ENCODE measurements around the gene LUM.

Gene LUM

DNA sequence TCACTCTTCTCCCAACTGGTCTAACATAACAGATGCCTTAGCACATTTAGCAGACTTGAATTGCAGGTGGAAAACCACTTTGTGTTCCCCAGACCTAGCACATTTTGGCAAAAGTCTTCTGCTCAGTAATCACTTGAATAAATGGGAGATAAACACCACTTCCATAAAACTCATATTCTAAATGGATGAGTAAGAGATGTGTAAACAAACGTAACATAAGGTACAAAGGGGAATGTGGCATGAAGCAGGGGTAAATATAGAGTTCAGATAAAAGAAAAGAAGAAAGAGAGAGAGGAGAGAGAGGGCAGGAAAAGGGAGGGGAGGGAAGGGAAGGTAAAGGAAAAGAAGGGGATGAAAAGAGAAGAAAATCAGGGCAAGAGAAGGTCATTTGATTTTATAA lies 36.4 kb downstream of the LUM start:
- no peak for DNase-seq (ENCODE audit: extremely low read depth in 1 of 2, low read depth in 1 of 2)

DNA sequence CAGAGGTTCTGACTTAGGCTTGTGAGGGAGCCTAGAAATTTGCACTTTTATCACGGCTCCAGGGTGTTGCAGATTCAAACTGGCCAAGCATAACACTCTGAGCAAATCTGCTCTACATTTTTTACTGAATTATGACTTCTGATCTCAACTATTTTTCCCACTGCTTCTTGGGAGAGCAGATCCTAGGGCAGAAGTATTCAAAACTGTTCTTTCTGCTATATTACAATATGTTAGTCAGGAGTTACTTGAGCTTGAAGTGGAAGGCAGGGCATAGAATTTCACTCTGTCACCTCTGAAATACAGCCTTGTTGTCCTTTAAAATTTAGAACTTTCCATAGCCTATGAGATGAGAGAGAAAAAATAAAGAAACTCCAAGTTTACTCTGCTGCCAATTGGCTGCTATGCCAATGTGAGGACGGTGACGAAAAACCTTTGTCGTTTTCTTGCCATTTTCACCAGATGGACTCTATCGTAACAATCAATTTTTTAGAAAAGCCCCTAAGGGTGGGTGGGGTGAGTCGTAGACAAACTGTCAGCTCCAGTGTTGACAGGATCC lies 37.1 kb downstream of the LUM start:
- no peak for DNase-seq (ENCODE audit: extremely low read depth in 1 of 2, low read depth in 1 of 2)

DNA sequence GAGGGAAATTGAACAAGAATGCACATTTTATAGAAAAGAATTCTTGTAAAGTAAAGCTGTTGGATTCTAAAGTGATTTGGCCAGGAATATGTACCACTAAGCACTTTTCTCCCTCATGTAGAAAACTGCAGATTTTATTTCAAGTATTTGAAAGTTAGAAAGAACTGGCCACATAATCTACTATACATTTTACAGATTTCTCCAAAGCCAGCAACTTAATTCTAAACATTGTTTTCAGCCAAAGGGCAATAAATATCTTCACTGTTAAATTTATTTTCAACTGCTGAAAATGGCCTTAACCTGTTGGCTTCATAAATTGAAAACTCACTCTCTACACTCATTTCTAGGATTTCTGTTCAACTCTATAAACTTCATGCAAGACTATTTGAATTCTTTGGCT lies 37.9 kb downstream of the LUM start:
- DNase-seq (ENCODE audit: extremely low read depth in 1 of 2, low read depth in 1 of 2), result no peak

DNA sequence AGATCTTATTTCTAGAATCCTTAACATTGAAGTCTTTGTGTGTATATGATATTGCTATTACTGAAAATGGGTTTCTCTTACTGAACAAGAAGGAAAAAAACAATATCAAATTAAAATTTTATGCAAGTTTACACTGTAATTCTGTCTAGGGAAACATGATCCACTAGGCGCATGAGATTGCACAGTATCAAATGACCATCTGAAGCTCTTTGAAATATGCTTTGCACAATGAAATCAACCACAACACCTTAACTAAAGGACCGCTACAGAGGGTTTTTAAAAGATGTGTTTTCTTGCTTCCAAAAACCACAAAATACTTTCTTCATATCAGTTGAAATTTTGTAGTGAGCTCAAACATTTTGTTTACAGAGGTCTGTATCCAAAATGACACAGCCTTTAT lies 38.4 kb downstream of the LUM start:
- no peak for DNase-seq (ENCODE audit: extremely low read depth in 1 of 2, low read depth in 1 of 2)

DNA sequence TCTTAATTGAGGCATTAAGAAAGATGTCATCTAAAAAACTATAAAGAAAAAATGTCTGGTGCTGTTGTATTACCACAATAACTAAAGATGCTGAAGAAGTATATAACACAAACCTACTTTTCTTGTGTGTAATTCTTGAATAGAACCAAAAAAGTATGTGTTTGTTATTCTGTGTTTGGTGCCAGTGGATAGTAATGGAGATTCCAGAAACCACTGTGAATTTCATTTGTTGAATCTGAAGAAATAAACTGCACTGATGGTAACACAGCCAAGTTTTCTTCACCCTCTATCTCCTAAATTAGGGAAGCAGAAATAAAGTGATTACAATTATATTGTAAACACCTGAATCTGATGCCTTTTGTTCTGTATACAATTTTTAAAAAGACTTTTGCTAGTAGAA lies 40.4 kb downstream of the LUM start:
- no peak for DNase-seq (ENCODE audit: extremely low read depth in 1 of 2, low read depth in 1 of 2)

DNA sequence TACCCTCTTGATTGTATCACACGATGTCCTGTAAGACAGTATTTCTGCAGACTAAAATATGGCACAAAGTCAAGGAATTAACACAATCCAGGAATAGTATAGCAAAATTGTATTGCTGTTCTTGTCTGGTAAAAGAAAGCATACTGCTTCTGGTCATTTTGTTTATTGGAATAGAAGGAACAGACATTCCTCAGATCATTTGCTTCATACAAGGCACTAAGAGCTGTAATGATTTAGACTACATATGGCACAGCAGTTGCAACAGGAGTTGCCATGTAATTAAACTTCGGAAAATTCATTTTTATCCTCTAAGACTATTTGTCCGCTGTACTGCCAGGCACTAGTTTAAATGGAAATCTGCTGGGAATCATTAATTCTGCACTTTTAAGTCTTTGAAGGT lies 45.9 kb downstream of the LUM start:
- DNase-seq (ENCODE audit: extremely low read depth in 1 of 2, low read depth in 1 of 2), result no peak

DNA sequence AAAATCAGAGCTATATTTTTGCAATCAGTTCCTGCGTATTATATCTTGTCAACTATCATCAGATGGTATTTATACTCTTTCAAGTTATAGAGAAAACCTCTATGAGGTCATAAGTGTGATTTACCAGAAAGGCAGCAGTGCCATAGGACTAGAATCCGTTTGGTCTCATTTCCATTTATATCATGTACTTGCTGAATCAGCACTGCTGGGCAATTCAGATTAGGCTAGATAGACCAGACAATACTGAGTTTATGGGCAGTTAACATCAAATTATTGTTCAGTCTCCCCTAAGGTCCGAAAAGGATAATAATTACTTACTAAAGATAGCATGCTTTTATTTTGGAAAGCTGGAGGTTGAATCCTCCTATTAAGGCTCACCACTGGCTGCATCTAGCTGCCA lies 46.7 kb downstream of the LUM start:
- no peak for DNase-seq (ENCODE audit: extremely low read depth in 1 of 2, low read depth in 1 of 2)

DNA sequence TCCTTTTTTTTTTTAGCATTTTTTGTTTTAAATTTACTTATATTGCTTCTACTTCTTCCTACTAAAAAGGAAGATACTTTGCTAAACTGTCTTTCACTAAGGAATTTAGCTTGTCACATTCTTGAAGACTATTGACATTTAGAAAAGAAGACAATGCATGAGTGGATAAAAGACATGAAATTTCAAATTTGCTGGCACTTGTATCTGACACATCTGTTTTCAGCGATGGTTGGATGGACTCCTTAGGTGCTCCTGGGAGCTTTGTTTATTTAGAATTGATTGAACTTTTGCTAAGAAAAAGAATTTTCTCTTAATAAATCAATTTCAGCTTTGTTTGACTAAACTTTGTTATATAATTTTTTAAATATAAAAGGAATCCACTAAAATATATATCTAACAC lies 50.2 kb downstream of the LUM start:
- DNase-seq (ENCODE audit: extremely low read depth in 1 of 2, low read depth in 1 of 2), result no peak

DNA sequence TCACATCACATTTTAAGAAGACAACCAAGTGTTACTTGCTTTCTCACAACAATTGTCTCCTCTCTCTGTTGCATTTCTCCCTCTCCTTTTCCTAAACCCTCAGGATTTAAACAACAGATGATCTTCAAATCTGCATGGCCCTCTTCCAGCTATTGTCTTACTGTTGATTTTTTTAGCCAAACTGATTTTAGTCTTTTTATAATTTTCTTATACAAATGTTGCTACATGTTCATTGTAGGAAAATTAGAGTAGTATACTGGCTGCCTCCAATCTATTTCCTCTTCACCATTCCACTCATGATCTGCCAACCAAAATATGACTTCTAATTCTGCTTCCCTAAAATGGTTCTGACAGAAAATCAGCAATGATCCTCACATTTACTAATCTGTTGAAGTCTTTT lies 52.1 kb downstream of the LUM start:
- DNase-seq (ENCODE audit: extremely low read depth in 1 of 2, low read depth in 1 of 2), result no peak

DNA sequence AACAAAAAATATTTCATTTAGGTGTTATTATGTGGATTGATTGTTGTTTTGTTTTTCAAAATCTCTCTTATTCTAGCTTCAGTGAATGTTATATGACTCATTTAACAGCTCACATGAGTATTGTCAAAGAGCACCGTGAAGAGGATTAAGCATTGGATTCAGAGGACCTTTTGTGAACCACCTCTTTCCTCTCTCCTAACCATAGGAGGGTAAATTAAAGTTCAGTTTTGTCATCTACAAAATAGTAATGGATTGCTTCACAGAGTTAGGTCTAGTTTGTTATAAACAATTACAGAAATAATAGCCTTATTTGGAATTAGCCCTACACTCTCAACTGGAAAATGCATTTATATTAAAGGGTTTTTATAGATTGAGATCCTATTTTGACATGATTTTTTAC lies 52.5 kb downstream of the LUM start:
- DNase-seq (ENCODE audit: extremely low read depth in 1 of 2, low read depth in 1 of 2), result no peak

DNA sequence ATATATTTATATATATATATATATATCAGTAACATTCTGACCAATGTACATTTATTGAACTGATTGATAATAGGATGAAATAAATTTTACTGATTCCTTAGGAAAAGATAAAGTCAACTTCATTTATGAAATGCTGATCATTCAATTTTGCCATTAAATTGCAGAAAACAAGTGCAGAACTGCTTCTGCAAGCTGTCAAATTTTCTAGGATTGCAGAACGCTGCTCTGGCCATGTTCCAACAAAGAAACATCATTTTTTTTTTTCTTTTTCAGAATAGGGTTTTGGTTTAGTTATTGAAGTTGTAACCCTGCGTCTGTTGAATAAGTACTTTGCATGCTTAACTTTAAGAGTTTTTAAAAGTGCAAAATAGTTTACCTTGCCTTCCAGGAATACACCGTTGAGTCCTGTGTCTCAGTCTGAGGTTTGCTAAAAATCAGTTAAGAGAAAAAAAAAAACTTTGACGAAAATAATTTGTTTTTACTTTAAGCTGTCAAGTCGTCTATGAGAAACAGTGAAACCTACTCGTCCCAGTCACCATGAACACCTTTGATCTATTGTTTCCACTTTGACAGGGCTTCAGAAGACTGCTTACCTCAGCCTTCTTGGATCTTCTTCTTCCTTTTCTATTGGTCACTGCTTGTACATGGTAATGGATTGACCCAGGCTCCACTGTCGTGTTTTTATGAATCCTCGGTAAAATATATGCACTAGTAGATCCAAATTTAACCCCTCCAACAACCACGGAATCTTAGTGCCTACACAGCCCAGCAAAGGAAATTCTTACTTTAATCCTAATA lies 53.7 kb downstream of the LUM start, which contains the start of gene KERA:
KERA (minus strand) TSS at position 657 of the 798 bp plus-strand sequence. CDS start 1,743 bp downstream, outside the sequence.
- DNase-seq (ENCODE audit: extremely low read depth in 1 of 2, low read depth in 1 of 2), result no peak

DNA sequence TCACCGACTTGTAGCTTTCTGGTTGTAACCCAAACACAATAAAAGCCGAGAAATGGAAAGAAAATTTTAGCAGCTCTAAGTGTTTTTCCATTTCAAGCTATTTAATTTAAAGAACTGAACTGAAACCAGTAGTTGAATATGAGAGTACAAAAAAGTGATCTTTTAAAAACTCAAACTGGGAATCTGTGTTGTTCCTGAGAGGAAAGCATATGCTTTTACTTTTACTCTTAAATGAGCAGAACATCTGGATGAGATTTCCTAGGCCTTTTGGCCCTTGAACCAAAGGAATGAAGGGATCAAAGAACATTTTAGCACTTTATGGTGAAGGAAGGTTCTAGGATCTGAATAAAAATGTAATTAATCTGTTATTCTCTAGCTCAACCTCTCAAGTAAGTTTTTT lies 54.8 kb downstream of the LUM start:
- DNase-seq (ENCODE audit: extremely low read depth in 1 of 2, low read depth in 1 of 2), result no peak

DNA sequence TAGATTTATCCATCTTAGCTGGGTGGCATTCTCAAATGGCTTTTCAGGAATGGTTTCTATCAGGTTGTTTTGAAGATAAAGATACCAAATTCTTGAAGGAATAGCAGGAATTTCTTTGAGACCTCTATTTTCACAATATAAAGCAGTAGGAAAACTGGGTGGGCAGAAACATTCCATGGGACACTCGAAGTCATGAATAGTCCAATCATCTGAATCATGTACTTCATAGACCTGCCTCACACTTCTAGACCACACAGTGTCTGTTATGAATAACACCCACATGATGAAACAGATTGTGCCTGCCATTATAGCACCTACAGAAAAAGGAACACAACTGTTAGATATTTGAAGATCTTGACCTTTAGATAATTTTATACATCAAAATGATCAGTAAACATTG lies 55.3 kb downstream of the LUM start:
- DNase-seq (ENCODE audit: extremely low read depth in 1 of 2, low read depth in 1 of 2), result no peak

DNA sequence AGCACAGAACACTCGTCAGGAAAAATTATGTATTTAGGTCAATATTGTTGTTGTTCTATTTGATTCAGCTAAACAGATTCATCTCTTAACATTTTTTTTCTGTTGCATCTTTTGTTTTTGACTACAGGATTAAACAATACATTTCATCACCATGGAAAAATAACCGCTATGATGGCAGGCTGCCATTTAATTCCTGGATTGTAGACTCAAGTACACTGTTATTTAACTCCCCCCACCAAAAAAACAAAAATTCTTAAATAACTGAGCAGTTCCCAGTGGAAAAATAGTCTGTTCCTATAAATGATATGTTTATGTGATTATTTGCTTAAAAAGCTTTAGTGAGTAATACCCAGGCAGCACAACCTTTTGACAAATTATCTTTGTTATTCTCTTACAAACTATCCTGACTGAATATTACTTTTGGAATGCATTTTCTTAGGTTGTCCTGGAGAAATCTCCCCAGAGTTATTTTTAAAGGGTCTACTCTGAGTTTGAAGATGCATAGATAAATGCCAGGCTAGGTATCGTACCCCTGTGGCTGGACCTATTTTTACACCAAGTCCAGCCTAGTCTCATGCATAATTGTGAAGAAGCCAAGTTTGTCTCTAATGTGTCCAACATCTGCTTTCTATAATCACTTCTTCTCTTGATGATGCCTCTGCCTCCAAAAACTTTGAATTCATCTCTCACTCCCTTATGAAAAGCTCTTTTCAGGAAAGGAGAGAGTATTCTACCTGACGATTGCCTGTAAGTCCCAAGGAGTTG lies 57.2 kb downstream of the LUM start:
- DNase-seq (ENCODE audit: extremely low read depth in 1 of 2, low read depth in 1 of 2), result no peak

Data from stimulated activated CD8-positive, alpha-beta memory T cell treated with anti-CD3 and anti-CD28 coated beads, Interleukin-7, amount 100 ng/mL, for 48 hours (primary cell).